SK-N-MC (cell line): ENCODE results near the gene SCAPER.

Experiments
- EZH2 ChIP-seq: fragments of 200-600 bp; sonication (generic); IDR thresholded peaks from one replicate; pipeline ENCODE4 v1.6.1; 2017; ENCODE audit warnings: antibody characterized with exemption
- FOXP2 ChIP-seq: optimal IDR thresholded peaks from 2 replicates; pipeline ENCODE3; 2011; ENCODE audit warnings: mild to moderate bottlenecking, moderate library complexity; ENCODE audit not compliant: insufficient read depth; ENCODE audit errors: extremely low read length, control extremely low read depth
- POLR2AphosphoS5 ChIP-seq: IDR thresholded peaks from 2 replicates; pipeline ENCODE4 v1.6.1; 2012; ENCODE audit warnings: mild to moderate bottlenecking, low read depth, low read length, borderline replicate concordance

DNA sequence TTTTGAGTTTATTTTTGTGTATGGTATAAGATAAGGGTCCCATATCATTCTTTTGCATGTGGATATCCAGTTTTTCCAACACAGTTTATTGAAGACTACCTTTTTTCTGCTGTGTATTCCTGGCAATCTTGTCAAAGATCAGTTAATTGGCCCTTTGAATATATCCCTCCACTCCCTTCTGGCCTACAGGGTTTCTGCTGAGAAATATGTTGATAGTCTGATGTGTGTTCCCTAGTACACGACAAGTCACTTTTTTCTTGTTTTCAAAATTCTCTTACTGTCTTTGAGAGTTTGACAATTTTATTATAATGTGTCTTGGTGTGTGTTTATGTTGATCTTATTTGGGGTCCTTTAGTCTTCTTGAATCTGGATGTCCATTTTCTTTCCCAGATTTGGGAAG, 439.4 kb downstream of the SCAPER start:
- TF ChIP-seq EZH2: no peak
- TF ChIP-seq POLR2AphosphoS5: no peak
- no peak for TF ChIP-seq FOXP2
